Measurements from ENCODE around the gene FREM2. TPM values are rescaled to one million over a fixed set of nuclear protein-coding genes. Genes with fewer than 3 reads are reported as not detected.

Gene FREM2
- total and polyA plus RNA-seq, 9 of the 15 experiments (the other 6 are each of a cell fraction or from before 2014, with no cell fraction given), result under 0.01 to 0.02 TPM; not detected in 7

GRCh38 chr13:38785490-38785889, 98.6 kb downstream of the FREM2 start:
- DNase-seq (ENCODE audit: extremely low read depth in 1 of 4, low spot score in 3 of 4), result no peak
- Histone ChIP-seq H4K20me1 (replicated peaks; ENCODE audit: control insufficient read depth, insufficient read depth, low read length) (no peaks in the 10 kb centered on the region), H3K9ac (ENCODE audit: insufficient read depth in 1 of 2, low read depth in 2 of 2, low read length in 2 of 2) (no peak overlapping the region), H2AFZ (ENCODE audit: low read depth, low read length) (no peak overlapping the region), H3K9me3 (replicated peaks; ENCODE audit: control insufficient read depth, insufficient read depth, low read depth, low read length) (no peaks in the 10 kb centered on the region), H3K79me2 (ENCODE audit: control insufficient read depth, insufficient read depth, low read length) (no peaks in the 10 kb centered on the region), H3K27me3 (ENCODE audit: control insufficient read depth in 2 of 2, insufficient read depth in 2 of 2, low read length in 2 of 2) (no peaks in the 10 kb centered on the region), H3K4me3 (no peak overlapping the region), H3K9me1 (ENCODE audit: control insufficient read depth, insufficient read depth, low read length) (no peaks in the 10 kb centered on the region), H3K36me3 (ENCODE audit: control insufficient read depth, insufficient read depth, low read length) (no peaks in the 10 kb centered on the region), H3K27ac (ENCODE audit: extremely low read depth, low read depth, low read length) (no peak overlapping the region), H3K4me2 (ENCODE audit: insufficient read depth, low read length) (no peak overlapping the region), H3K4me1 (replicated peaks in 1 of 2; ENCODE audit: control insufficient read depth in 2 of 2, insufficient read depth in 2 of 2, low read length in 2 of 2) (no peaks in the 10 kb centered on the region)
- intact Hi-C loops (cut with micrococcal nuclease), result no loop called here
- no peak for ATAC-seq
- FAIRE-seq, result no peak
- in situ Hi-C loops (cut with MboI), result no loop called here
- no peak for TF ChIP-seq ZNF282 (CRISPR knock-in tag; IDR thresholded peaks at IDR 0.05)
- no peak for TF ChIP-seq IFI16 (CRISPR knock-in tag; IDR thresholded peaks at IDR 0.05)
- no peak for TF ChIP-seq DACH1 (IDR thresholded peaks at IDR 0.05; ENCODE audit: partially characterized antibody)
- no peak for TF ChIP-seq HDGF (IDR thresholded peaks at IDR 0.05)
- TF ChIP-seq SMAD3 (CRISPR knock-in tag; conservative IDR thresholded peaks at IDR 0.05), result no peak
- no peak for TF ChIP-seq ZBTB49 (CRISPR knock-in tag; IDR thresholded peaks at IDR 0.05; ENCODE audit: borderline replicate concordance)
- TF ChIP-seq RHOXF2B (CRISPR knock-in tag; conservative IDR thresholded peaks at IDR 0.05), result no peak
- TF ChIP-seq IRF1 (CRISPR knock-in tag; IDR thresholded peaks at IDR 0.05; ENCODE audit: borderline replicate concordance), result no peak
- TF ChIP-seq ZC3H11A (IDR thresholded peaks at IDR 0.05; ENCODE audit: low read depth, low read length), result no peak
- TF ChIP-seq SMARCA5 (IDR thresholded peaks at IDR 0.05), result no peak
- TF ChIP-seq SRSF9 (IDR thresholded peaks at IDR 0.05; ENCODE audit: borderline replicate concordance, low read depth, low read length), result no peak
- no peak for TF ChIP-seq PML (IDR thresholded peaks at IDR 0.05; ENCODE audit: low read length)
- TF ChIP-seq ZNF232 (CRISPR knock-in tag; IDR thresholded peaks at IDR 0.05), result no peak
- no peak for TF ChIP-seq GATAD2A (IDR thresholded peaks at IDR 0.05)
- no peak for TF ChIP-seq HES1 (IDR thresholded peaks at IDR 0.05; ENCODE audit: low read depth)
- no peak for TF ChIP-seq BDP1 (IDR thresholded peaks at IDR 0.05; ENCODE audit: insufficient read depth, insufficient read length)
- TF ChIP-seq MTF1 (CRISPR knock-in tag; IDR thresholded peaks at IDR 0.05; ENCODE audit: borderline replicate concordance), result no peak
- no peak for TF ChIP-seq BCOR (IDR thresholded peaks at IDR 0.05)
- TF ChIP-seq KLF1 (tag; IDR thresholded peaks at IDR 0.05), result no peak
- no peak for TF ChIP-seq USF2 (CRISPR knock-in tag; IDR thresholded peaks at IDR 0.05)
- ChIA-PET POLR2A (no interaction called here), CTCF (ENCODE audit: low intra/inter-chr PET ratio) (no interaction called here)
- WGBS (ENCODE audit: insufficient coverage, low coverage, missing lambda C conversion rate), result 0% methylated on average over 1 of the region's 1 CpG
- BruUV-seq (replicated peaks), result no TSS peak
